Testis (tissue), 2 donors: ENCODE measurements around the gene EVC.

Experiments
- POLR2A ChIP-seq: fragments of 450-650 bp; IDR thresholded peaks from one replicate; pipeline ENCODE4 v1.6.1; 2017; ENCODE audit warnings: antibody characterized with exemption, mild to moderate bottlenecking, moderate library complexity
- TF ChIP-seq, protein P1 (sequence below), 3 experiments: fragments of 450-650 bp in 2 of 3; fragments of 200-600 bp in 1 of 3; sonication (generic) in 1 of 3; IDR thresholded peaks; one replicate each; pipeline ENCODE4 v1.5.1; 2016 to 2019; ENCODE audit warnings: antibody characterized with exemption in 3 of 3, mild to moderate bottlenecking in 2 of 3, moderate library complexity in 1 of 3

DNA sequence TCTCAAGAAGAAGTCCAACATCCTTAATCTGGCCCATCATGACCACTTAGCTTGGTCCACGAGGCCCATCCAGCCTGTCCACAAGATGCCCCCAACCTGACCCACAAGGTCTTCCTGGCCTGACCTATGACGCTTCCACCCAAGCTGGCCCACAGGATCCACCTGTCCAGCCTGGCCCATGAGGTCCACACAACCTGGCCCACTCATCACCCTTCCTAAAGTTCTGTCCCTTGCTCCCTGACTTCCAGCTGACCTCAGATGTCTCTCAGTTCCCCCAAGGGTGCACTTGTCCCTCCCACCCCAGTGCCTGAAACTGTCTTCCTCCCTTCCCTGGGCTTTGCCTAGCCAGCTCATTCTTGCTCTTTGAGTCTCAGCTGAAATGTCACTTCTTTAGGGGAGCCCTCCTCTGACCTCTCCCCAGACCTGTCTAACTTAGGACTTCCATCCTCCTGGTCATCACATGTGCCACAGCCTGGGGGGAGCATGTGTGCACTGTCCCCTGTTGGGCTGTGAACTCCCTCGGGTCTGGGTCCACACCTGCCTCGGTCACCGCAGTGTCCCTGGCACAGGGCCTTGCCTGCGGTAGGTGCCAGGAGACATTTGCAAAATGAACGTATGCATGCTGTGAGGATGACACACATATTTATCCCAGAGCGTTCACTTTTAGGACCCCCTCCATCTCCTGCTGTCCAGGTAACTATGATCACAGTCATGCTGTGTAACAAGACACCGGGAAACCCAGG, 61.7 kb downstream of the EVC start:
- TF ChIP-seq, protein P1, sequence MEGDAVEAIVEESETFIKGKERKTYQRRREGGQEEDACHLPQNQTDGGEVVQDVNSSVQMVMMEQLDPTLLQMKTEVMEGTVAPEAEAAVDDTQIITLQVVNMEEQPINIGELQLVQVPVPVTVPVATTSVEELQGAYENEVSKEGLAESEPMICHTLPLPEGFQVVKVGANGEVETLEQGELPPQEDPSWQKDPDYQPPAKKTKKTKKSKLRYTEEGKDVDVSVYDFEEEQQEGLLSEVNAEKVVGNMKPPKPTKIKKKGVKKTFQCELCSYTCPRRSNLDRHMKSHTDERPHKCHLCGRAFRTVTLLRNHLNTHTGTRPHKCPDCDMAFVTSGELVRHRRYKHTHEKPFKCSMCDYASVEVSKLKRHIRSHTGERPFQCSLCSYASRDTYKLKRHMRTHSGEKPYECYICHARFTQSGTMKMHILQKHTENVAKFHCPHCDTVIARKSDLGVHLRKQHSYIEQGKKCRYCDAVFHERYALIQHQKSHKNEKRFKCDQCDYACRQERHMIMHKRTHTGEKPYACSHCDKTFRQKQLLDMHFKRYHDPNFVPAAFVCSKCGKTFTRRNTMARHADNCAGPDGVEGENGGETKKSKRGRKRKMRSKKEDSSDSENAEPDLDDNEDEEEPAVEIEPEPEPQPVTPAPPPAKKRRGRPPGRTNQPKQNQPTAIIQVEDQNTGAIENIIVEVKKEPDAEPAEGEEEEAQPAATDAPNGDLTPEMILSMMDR (IDR thresholded peaks at IDR 0.05) = no peak
- no peak for TF ChIP-seq POLR2A
